ENCODE results near the gene RMND1. TPM values are rescaled to one million over a fixed set of nuclear protein-coding genes. Genes with fewer than 3 reads are reported as not detected.

RMND1 gene
- total and polyA plus RNA-seq, 2 of the 13 experiments (the other 11 are each of a cell fraction or from before 2014, with no cell fraction given) = 34.0 to 72.5 TPM

DNA sequence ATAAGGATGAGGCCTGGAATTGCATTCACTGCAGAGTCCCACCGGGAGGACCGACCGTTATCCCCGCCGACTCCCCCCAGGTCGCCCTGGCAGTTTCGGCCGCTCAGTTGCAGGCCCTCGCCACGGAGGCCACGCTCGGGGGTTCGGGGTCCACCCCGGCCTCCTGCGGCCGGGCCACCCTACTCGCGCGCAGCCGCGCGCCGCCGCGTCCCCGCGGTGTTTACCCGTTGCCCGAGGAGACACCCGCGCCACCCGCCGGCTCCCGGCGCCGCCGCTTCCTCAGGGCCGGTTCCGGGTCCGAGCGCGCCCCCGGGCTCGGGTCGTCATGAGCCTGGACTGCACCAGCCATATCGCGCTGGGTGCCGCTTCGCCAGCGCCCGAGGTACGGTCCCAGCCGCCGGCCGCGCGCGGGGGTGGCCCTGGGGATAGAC lies 41.9 kb upstream of the RMND1 start, which contains the start of gene CCDC170 (continued):
- TF ChIP-seq, protein P1, sequence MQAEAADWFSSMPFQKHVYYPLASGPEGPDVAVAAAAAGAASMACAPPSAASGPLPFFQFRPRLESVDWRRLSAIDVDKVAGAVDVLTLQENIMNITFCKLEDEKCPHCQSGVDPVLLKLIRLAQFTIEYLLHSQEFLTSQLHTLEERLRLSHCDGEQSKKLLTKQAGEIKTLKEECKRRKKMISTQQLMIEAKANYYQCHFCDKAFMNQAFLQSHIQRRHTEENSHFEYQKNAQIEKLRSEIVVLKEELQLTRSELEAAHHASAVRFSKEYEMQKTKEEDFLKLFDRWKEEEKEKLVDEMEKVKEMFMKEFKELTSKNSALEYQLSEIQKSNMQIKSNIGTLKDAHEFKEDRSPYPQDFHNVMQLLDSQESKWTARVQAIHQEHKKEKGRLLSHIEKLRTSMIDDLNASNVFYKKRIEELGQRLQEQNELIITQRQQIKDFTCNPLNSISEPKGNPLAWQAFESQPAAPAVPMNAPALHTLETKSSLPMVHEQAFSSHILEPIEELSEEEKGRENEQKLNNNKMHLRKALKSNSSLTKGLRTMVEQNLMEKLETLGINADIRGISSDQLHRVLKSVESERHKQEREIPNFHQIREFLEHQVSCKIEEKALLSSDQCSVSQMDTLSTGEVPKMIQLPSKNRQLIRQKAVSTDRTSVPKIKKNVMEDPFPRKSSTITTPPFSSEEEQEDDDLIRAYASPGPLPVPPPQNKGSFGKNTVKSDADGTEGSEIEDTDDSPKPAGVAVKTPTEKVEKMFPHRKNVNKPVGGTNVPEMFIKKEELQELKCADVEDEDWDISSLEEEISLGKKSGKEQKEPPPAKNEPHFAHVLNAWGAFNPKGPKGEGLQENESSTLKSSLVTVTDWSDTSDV (CRISPR knock-in tag; IDR thresholded peaks at IDR 0.05) = peak; percentile 62; the same call in 1 of the 2 replicates
- TF ChIP-seq, protein P2, sequence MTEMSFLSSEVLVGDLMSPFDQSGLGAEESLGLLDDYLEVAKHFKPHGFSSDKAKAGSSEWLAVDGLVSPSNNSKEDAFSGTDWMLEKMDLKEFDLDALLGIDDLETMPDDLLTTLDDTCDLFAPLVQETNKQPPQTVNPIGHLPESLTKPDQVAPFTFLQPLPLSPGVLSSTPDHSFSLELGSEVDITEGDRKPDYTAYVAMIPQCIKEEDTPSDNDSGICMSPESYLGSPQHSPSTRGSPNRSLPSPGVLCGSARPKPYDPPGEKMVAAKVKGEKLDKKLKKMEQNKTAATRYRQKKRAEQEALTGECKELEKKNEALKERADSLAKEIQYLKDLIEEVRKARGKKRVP (CRISPR knock-in tag; IDR thresholded peaks at IDR 0.05) = peak in 1 of 2 experiments; percentile 67; a peak in 1 of 4 replicates
- TF ChIP-seq FOXA3 (CRISPR knock-in tag; IDR thresholded peaks at IDR 0.05) (peak; percentile 41; the same call in 1 of the 2 replicates), NR3C1 (CRISPR knock-in tag; IDR thresholded peaks at IDR 0.05) (no peak), MXI1 (IDR thresholded peaks at IDR 0.05; ENCODE audit: borderline replicate concordance, low read depth, low read length) (0 out of 3 replicates have a peak, but pooled peaks have one; percentile 17), TBL1XR1 (IDR thresholded peaks at IDR 0.05; ENCODE audit: borderline replicate concordance, low read length, partially characterized antibody) (peak; percentile 37), MTF2 (CRISPR knock-in tag; IDR thresholded peaks at IDR 0.05; ENCODE audit: borderline replicate concordance) (peak; percentile 78), ZNF766 (CRISPR knock-in tag; IDR thresholded peaks at IDR 0.05; ENCODE audit: borderline replicate concordance) (peak; percentile 91; the same call in 1 of the 2 replicates), ARNTL (CRISPR knock-in tag; IDR thresholded peaks at IDR 0.05) (peak; percentile 42; the same call in 1 of the 2 replicates), ZFY (CRISPR knock-in tag; IDR thresholded peaks at IDR 0.05) (peak; percentile 96), ZNF138 (CRISPR knock-in tag; IDR thresholded peaks at IDR 0.05; ENCODE audit: low read depth) (peak; percentile 86; the same call in 1 of the 2 replicates), PHF21A (CRISPR knock-in tag; IDR thresholded peaks at IDR 0.05) (peak; percentile 55; the same call in 1 of the 2 replicates), ZSCAN21 (CRISPR knock-in tag; IDR thresholded peaks at IDR 0.05; ENCODE audit: borderline replicate concordance) (peak; percentile 44; the same call in 1 of the 2 replicates), CEBPB (IDR thresholded peaks at IDR 0.05; ENCODE audit: borderline replicate concordance, low read depth, low read length) (no peak), RARG (CRISPR knock-in tag; IDR thresholded peaks at IDR 0.05; ENCODE audit: low read depth) (no peak), PAX8 (CRISPR knock-in tag; IDR thresholded peaks at IDR 0.05; ENCODE audit: borderline replicate concordance) (no peak)
- TF ChIP-seq, protein P3, sequence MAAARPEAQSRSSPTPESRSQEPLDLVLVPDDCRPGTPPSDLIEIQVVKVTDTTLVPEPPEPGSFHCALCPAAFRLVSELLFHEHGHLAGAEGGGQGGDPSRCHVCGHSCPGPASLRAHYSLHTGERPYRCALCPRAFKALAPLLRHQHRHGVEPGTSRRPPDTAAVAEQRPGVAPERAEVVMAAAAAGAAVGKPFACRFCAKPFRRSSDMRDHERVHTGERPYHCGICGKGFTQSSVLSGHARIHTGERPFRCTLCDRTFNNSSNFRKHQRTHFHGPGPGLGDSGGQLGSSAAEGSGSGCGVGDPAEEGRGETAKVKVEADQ (CRISPR knock-in tag; IDR thresholded peaks at IDR 0.05; ENCODE audit: borderline replicate concordance) = peak; percentile 48; the same call in 1 of the 2 replicates
- TF ChIP-seq, protein P4, sequence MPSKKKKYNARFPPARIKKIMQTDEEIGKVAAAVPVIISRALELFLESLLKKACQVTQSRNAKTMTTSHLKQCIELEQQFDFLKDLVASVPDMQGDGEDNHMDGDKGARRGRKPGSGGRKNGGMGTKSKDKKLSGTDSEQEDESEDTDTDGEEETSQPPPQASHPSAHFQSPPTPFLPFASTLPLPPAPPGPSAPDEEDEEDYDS (CRISPR knock-in tag; IDR thresholded peaks at IDR 0.05) = no peak; the same call in 1 of the 2 replicates
- TF ChIP-seq, protein P5, sequence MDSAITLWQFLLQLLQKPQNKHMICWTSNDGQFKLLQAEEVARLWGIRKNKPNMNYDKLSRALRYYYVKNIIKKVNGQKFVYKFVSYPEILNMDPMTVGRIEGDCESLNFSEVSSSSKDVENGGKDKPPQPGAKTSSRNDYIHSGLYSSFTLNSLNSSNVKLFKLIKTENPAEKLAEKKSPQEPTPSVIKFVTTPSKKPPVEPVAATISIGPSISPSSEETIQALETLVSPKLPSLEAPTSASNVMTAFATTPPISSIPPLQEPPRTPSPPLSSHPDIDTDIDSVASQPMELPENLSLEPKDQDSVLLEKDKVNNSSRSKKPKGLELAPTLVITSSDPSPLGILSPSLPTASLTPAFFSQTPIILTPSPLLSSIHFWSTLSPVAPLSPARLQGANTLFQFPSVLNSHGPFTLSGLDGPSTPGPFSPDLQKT (CRISPR knock-in tag; IDR thresholded peaks at IDR 0.05; ENCODE audit: borderline replicate concordance) = no peak
- TF ChIP-seq, protein P6, sequence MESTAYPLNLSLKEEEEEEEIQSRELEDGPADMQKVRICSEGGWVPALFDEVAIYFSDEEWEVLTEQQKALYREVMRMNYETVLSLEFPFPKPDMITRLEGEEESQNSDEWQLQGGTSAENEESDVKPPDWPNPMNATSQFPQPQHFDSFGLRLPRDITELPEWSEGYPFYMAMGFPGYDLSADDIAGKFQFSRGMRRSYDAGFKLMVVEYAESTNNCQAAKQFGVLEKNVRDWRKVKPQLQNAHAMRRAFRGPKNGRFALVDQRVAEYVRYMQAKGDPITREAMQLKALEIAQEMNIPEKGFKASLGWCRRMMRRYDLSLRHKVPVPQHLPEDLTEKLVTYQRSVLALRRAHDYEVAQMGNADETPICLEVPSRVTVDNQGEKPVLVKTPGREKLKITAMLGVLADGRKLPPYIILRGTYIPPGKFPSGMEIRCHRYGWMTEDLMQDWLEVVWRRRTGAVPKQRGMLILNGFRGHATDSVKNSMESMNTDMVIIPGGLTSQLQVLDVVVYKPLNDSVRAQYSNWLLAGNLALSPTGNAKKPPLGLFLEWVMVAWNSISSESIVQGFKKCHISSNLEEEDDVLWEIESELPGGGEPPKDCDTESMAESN (CRISPR knock-in tag; conservative IDR thresholded peaks at IDR 0.05) = peak; percentile 70
- TF ChIP-seq, protein P7, sequence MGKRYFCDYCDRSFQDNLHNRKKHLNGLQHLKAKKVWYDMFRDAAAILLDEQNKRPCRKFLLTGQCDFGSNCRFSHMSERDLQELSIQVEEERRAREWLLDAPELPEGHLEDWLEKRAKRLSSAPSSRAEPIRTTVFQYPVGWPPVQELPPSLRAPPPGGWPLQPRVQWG (CRISPR knock-in tag; IDR thresholded peaks at IDR 0.05; ENCODE audit: borderline replicate concordance, low read depth) = no peak

Measured in HepG2 (cell line).